Duodenal mucosa (tissue), 2 donors: ENCODE data around the gene ACSS2.
A peak's percentile ranks its signal among the peaks of the same experiment; 100 is the strongest.

Source experiments
- H3K27ac ChIP-seq: one replicate; pipeline ENCODE4 v1.7.0; 2013; ENCODE audit warnings: low read depth, low read length
- H3K27me3 ChIP-seq, 2 donors: one replicate each; pipeline ENCODE4 v1.7.0; 2013; ENCODE audit warnings: low read length in 2 of 2, control low read depth in 1 of 2; ENCODE audit not compliant: insufficient read depth in 2 of 2, control insufficient read depth in 1 of 2
- H3K36me3 ChIP-seq, 2 donors: one replicate each; pipeline ENCODE4 v1.7.0; 2013; ENCODE audit warnings: low read length in 2 of 2, control low read depth in 1 of 2; ENCODE audit not compliant: insufficient read depth in 2 of 2, control insufficient read depth in 1 of 2
- H3K4me1 ChIP-seq, 2 donors: one replicate each; pipeline ENCODE4 v1.7.0; 2013; ENCODE audit warnings: low read length in 2 of 2, control low read depth in 1 of 2; ENCODE audit not compliant: insufficient read depth in 2 of 2, control insufficient read depth in 1 of 2
- H3K4me3 ChIP-seq, 2 donors: one replicate each; pipeline ENCODE4 v1.7.0; 2013; ENCODE audit warnings: low read length in 2 of 2, low read depth in 1 of 2
- H3K9ac ChIP-seq, 2 donors: one replicate each; pipeline ENCODE4 v1.7.0; 2013; ENCODE audit warnings: low read length in 2 of 2, low read depth in 1 of 2
- H3K9me3 ChIP-seq, 2 donors: one replicate each; pipeline ENCODE4 v1.7.0; 2013; ENCODE audit warnings: low read length in 2 of 2, control low read depth in 1 of 2; ENCODE audit not compliant: control insufficient read depth in 1 of 2

The ACSS2 gene

GRCh38 chr20:34904202-34904621 lies 27.8 kb downstream of the ACSS2 start:
- Histone ChIP-seq H3K4me1 (peaks cover 31% of the 10 kb centered on the region in 2 donors), H3K27me3 (no peaks in the 10 kb centered on the region), H3K4me3 (no peak overlapping the region), H3K36me3 (peaks cover 6 to 14% of the 10 kb centered on the region in 2 donors), H3K9ac (no peak overlapping the region), H3K9me3 (peaks cover 0 to 2% of the 10 kb centered on the region in 2 donors), H3K27ac (no peak overlapping the region)

- Histone ChIP-seq H3K27me3 (no peaks in the 10 kb centered on the region), H3K27ac (peak overlapping the region; percentile 48), H3K9me3 (peaks cover 0 to 2% of the 10 kb centered on the region in 2 donors), H3K36me3 (peaks cover 4 to 14% of the 10 kb centered on the region in 2 donors), H3K9ac (peak overlapping the region; percentile 12 to 57), H3K4me1 (peaks cover 31 to 36% of the 10 kb centered on the region in 2 donors), H3K4me3 (no peak overlapping the region)
These were observed 31.4 kb downstream of the ACSS2 start for GRCh38 chr20:34907616-34908469.

GRCh38 chr20:34915131-34915530 lies 38.7 kb downstream of the ACSS2 start:
- peaks cover 11 to 45% of the 10 kb centered on the region in 2 donors for H3K36me3 ChIP-seq
- H3K9ac ChIP-seq: peak overlapping the region in 1 of 2 donors; percentile 25
- no peak overlapping the region for H3K4me3 ChIP-seq
- no peaks in the 10 kb centered on the region for H3K9me3 ChIP-seq
- H3K27ac ChIP-seq: no peak overlapping the region
- no peaks in the 10 kb centered on the region for H3K27me3 ChIP-seq
- H3K4me1 ChIP-seq: peaks cover 48 to 58% of the 10 kb centered on the region in 2 donors

GRCh38 chr20:34915749-34916455 lies 39.5 kb downstream of the ACSS2 start:
- no peaks in the 10 kb centered on the region for H3K27me3 ChIP-seq
- no peak overlapping the region for H3K9ac ChIP-seq
- H3K4me1 ChIP-seq: peaks cover 48 to 58% of the 10 kb centered on the region in 2 donors
- H3K9me3 ChIP-seq: no peaks in the 10 kb centered on the region
- no peak overlapping the region for H3K4me3 ChIP-seq
- H3K36me3 ChIP-seq: peaks cover 19 to 51% of the 10 kb centered on the region in 2 donors
- H3K27ac ChIP-seq: peak overlapping the region; percentile 5

- Histone ChIP-seq H3K9ac (peak overlapping the region in 1 of 2 donors; percentile 4), H3K9me3 (no peaks in the 10 kb centered on the region), H3K4me3 (no peak overlapping the region), H3K4me1 (peaks cover 48 to 58% of the 10 kb centered on the region in 2 donors), H3K27me3 (no peaks in the 10 kb centered on the region), H3K27ac (peak overlapping the region; percentile 55), H3K36me3 (peaks cover 29 to 60% of the 10 kb centered on the region in 2 donors)
These were observed 40.5 kb downstream of the ACSS2 start for GRCh38 chr20:34916774-34917354.

- Histone ChIP-seq H3K36me3 (peaks cover 39 to 70% of the 10 kb centered on the region in 2 donors), H3K4me1 (peaks cover 29 to 35% of the 10 kb centered on the region in 2 donors), H3K4me3 (no peak overlapping the region), H3K9ac (no peak overlapping the region), H3K27me3 (no peaks in the 10 kb centered on the region), H3K27ac (no peak overlapping the region), H3K9me3 (peaks cover 0 to 2% of the 10 kb centered on the region in 2 donors)
These were observed 43.6 kb downstream of the ACSS2 start for GRCh38 chr20:34920055-34920454.

GRCh38 chr20:34921436-34921835 lies 45.0 kb downstream of the ACSS2 start:
- H3K9me3 ChIP-seq: peaks cover 0 to 2% of the 10 kb centered on the region in 2 donors
- peaks cover 53 to 83% of the 10 kb centered on the region in 2 donors for H3K36me3 ChIP-seq
- H3K4me3 ChIP-seq: no peak overlapping the region
- H3K27me3 ChIP-seq: no peaks in the 10 kb centered on the region
- peaks cover 18 to 22% of the 10 kb centered on the region in 2 donors for H3K4me1 ChIP-seq
- no peak overlapping the region for H3K9ac ChIP-seq
- no peak overlapping the region for H3K27ac ChIP-seq

- Histone ChIP-seq H3K9ac (no peak overlapping the region), H3K4me3 (no peak overlapping the region), H3K27ac (no peak overlapping the region), H3K4me1 (peaks cover 7 to 11% of the 10 kb centered on the region in 2 donors), H3K27me3 (no peaks in the 10 kb centered on the region), H3K36me3 (peaks cover 67 to 97% of the 10 kb centered on the region in 2 donors), H3K9me3 (peaks cover 0 to 2% of the 10 kb centered on the region in 2 donors)
These were observed 46.4 kb downstream of the ACSS2 start for GRCh38 chr20:34922654-34923381.

GRCh38 chr20:34923414-34923813 lies 47.0 kb downstream of the ACSS2 start:
- H3K9ac ChIP-seq: no peak overlapping the region
- H3K27ac ChIP-seq: no peak overlapping the region
- H3K27me3 ChIP-seq: no peaks in the 10 kb centered on the region
- peaks cover 73 to 98% of the 10 kb centered on the region in 2 donors for H3K36me3 ChIP-seq
- H3K9me3 ChIP-seq: peaks cover 0 to 2% of the 10 kb centered on the region in 2 donors
- H3K4me3 ChIP-seq: no peak overlapping the region
- peaks cover under 1 to 5% of the 10 kb centered on the region in 2 donors for H3K4me1 ChIP-seq
